WI38 (cell line): Measurements from ENCODE around the gene TCFL5.

Source experiments
- H3K4me3 ChIP-seq: 2 replicates; pipeline ENCODE4 v1.5.1; 2011; ENCODE audit warnings: low read depth, mild to moderate bottlenecking, control low read depth, low read length
- TF ChIP-seq, protein P1 (sequence below): IDR thresholded peaks from 2 replicates; pipeline ENCODE4 v1.5.1; 2012; ENCODE audit warnings: low read depth, mild to moderate bottlenecking, control low read depth, low read length

Gene TCFL5

DNA sequence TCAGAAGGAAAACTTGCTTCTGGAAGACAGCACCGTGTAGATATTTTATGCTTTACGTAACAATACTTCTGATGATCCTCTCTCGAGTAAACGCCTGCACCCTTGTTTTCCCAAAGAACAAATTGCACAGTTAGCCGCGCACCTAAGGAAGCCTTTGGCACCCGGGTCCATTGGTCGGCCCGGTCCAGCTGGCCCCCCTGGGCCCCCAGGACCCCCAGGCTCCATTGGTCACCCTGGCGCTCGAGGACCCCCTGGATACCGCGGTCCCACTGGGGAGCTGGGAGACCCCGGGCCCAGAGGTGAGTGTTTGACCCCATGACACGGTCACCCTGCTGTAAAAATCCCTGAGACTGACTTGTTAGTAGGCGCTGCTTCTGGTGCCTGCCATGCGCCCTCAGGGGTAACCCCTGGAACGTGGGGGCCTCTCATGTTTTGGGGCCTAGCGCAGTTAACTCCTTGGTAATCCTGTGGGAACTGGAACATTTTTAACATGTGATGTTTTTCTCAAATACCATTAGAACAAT is 24.6 kb downstream of the TCFL5 start:
- no peak overlapping the region for H3K4me3 ChIP-seq
- TF ChIP-seq, protein P1, sequence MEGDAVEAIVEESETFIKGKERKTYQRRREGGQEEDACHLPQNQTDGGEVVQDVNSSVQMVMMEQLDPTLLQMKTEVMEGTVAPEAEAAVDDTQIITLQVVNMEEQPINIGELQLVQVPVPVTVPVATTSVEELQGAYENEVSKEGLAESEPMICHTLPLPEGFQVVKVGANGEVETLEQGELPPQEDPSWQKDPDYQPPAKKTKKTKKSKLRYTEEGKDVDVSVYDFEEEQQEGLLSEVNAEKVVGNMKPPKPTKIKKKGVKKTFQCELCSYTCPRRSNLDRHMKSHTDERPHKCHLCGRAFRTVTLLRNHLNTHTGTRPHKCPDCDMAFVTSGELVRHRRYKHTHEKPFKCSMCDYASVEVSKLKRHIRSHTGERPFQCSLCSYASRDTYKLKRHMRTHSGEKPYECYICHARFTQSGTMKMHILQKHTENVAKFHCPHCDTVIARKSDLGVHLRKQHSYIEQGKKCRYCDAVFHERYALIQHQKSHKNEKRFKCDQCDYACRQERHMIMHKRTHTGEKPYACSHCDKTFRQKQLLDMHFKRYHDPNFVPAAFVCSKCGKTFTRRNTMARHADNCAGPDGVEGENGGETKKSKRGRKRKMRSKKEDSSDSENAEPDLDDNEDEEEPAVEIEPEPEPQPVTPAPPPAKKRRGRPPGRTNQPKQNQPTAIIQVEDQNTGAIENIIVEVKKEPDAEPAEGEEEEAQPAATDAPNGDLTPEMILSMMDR, result no peak

DNA sequence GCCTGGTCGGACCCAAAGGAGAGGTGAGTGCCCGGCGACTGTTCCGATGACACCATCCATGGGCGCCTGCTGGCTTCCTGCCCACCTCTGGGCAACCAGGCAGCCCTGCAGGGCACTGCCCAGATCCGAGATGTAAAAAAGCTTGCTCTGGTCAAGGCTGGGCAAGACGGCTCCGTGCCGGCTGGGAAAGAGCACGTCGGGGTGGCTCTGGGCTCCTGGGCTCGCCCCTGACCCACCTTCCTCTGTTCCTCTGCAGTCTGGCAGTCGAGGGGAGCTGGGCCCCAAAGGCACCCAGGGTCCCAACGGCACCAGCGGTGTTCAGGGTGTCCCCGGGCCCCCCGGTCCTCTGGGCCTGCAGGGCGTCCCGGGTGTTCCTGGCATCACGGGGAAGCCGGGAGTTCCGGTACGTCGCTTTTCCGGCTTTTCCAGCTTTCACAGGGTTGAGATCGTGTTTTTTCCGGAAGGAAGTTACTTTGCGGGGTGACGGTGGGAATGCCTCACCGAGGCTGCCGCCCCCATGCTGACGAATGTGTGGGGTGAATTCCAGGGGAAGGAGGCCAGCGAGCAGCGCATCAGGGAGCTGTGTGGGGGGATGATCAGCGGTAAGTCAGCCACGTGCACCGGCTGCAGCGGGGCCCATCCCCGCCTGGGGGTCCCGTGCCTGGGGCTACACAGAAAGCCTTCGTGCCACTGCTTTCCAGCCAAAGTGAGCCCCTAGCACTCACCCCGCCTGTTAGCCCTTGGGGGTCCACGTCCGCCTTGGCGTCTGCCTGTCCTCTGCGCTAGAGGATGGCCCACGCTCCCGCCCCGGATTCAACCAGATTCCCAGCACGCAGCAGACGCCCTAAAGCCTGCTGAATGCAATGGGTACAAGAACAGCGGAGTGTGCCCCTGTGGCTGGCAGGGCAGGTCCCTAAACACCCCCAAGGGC is 25.4 kb downstream of the TCFL5 start:
- TF ChIP-seq, protein P1, result no peak
- no peak overlapping the region for H3K4me3 ChIP-seq

DNA sequence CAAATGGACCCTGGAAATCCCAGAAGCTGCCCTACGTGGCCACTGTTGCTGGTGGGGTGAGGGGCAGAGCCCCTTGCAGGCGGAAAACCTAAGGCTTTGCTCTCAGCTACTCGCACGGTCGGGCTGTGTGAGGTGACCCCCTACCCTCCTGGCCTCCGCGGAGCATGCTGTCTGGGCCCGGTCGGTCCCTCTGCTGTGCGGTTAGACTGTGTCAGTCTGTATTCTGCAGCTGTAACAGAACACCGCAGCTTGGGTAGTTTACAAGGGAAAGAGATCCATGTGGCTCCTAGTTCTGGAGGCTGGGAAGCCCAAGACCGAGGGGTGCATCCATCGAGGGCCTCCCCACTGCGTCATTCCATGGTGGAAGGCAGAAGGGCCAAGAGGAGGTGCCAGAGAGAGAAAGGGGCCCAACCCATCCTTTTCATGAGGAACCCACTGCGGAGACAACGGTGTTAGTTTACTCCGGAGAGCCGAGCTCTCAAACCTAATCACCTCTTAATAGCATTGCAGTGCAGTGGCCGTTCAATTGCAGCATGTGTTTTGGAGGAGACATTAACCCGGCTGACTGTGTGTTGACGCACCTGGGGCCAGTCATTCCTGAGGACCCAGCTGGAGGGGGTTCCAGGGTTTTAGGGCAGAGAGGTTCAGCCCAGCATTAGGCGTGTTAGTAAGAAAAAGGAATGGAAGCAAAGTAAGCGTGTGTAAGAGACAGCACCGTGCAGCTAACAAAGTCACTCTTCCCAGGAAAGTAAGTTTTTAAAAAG is 26.5 kb downstream of the TCFL5 start:
- TF ChIP-seq, protein P1, result no peak
- no peak overlapping the region for H3K4me3 ChIP-seq

DNA sequence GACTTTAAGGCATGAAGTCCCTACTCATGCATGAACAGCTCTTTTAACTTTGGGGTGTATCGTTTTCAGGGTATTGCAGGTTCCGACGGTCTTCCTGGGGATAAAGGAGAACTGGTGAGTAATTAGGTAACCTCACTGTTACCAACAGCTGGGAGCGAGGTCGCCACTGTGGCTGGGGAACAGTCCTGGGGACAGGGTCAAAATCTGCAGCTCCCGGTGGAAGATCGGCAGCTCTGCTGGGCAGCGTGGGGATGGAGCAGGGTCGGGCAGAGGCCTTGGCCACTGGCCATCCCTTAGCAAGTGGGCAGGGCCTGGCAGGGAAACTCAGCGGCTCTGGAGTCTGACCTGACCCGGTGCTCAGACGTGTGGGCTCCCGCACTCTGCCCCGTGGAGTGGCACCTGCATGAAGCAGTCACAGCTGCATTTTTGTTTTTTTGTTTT is 28.7 kb downstream of the TCFL5 start:
- H3K4me3 ChIP-seq, result no peak overlapping the region
- TF ChIP-seq, protein P1, result no peak

DNA sequence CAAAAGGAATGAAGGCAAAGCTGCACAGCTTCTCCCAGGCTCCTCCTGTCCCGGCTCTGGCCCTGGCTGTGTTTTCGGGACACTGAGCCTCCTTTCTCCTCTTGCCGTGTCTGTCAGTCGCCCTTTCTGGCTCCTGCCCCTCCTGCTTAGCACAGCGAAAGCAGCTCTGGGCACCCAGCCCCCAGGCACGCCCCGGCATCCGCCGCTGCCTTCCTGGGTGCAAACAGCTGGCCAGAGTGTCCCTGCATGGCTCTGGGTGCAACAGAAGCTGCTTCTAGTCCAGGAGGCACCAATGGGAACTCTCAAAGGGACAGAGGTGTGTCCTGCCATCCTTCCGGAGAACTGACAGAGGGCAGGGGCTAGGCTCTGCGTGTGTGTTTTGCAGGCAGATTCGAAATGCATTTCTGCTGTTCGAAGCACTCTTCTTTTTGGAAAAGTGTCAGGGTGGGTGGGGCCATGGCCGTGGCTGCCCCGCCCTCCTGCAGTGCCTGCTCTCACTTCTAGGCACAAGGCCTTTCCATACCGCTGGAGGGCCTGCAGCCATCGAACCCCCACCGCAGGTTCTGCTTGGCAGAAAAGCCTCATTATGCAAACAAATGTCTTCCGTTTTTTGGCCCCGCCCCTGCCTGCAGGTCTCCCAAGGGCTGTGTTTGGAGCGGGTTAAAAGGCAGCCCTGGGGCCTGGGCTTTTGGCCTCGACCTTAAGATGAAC is 29.3 kb downstream of the TCFL5 start:
- no peak overlapping the region for H3K4me3 ChIP-seq
- TF ChIP-seq, protein P1, result no peak

DNA sequence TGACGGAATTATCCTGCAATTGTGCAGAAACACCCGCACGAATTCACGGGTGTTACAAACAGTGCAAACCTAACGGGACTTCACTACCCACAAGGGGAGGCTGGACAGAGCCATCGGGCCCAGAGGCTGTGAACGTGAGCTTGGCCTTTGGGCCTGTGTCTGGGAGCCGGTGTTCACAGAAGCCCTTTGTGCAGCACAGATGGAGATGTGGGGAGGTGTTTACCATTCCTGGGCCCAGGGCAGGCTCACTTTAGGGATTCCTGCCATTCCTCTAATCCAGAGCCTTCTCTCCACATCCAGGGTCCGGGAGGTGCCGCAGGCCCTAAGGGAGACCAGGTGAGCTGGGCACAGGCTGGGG is 29.8 kb downstream of the TCFL5 start:
- H3K4me3 ChIP-seq, result no peak overlapping the region
- TF ChIP-seq, protein P1, result no peak
